ENCODE measurements around the gene KATNIP.

DNA sequence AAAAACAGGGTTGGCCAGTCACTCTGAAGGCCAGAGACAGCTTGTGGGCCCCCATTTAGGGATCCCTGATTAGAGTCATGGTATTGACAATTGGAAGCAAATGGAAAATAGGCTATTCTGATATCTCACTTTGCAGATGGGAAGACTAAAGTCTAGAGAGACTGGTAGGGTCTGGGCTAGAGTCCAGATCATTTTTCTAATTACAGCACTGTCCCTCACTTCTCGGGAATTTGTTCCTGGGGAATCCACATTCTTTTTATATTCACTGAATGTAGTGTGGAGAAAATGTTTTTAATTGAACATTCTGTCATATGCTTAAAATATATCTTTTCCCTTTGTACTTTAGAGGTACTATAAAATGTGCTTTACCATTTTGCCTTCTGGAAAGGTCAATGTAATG is 1.1 kb downstream of the KATNIP start:
- TF ChIP-seq, protein P1, sequence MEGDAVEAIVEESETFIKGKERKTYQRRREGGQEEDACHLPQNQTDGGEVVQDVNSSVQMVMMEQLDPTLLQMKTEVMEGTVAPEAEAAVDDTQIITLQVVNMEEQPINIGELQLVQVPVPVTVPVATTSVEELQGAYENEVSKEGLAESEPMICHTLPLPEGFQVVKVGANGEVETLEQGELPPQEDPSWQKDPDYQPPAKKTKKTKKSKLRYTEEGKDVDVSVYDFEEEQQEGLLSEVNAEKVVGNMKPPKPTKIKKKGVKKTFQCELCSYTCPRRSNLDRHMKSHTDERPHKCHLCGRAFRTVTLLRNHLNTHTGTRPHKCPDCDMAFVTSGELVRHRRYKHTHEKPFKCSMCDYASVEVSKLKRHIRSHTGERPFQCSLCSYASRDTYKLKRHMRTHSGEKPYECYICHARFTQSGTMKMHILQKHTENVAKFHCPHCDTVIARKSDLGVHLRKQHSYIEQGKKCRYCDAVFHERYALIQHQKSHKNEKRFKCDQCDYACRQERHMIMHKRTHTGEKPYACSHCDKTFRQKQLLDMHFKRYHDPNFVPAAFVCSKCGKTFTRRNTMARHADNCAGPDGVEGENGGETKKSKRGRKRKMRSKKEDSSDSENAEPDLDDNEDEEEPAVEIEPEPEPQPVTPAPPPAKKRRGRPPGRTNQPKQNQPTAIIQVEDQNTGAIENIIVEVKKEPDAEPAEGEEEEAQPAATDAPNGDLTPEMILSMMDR (IDR thresholded peaks at IDR 0.05): no peak
- TF ChIP-seq POLR2A (IDR thresholded peaks at IDR 0.05): no peak

Data from Peyer's patch (tissue), 4 donors.